ENCODE measurements around the gene WFS1. TPM values are rescaled to one million over a fixed set of nuclear protein-coding genes. Genes with fewer than 3 reads are reported as not detected.

Gene WFS1
- total RNA-seq, 2 donors from 2014 or later: 12.1 to 12.7 TPM

- Histone ChIP-seq H3K27ac (no peak overlapping the region), H3K4me1 (no peaks in the 10 kb centered on the region), H3K27me3 (no peaks in the 10 kb centered on the region), H3K9ac (ENCODE audit: low read depth in 2 of 2, low read length in 2 of 2) (no peak overlapping the region), H3K36me3 (no peaks in the 10 kb centered on the region), H3K4me3 (no peak overlapping the region), H3K9me3 (no peaks in the 10 kb centered on the region)
- intact Hi-C loops (cut with DNase I): no loop called here
- TF ChIP-seq CTCF (IDR thresholded peaks at IDR 0.05): no peak
- DNase-seq: no peak
These were observed 82.5 kb downstream of the WFS1 start for GRCh38 chr4:6352031-6352692.

Other genes starting within 250 kb of the WFS1 start
- gene JAKMIP1, start 69.3 kb upstream of the WFS1 start, total RNA-seq: under 1 TPM; 0.19 to 0.42 TPM
- gene PPP2R2C, start 202.8 kb downstream of the WFS1 start, total RNA-seq: under 1 TPM; 0.05 to 0.35 TPM